ENCODE results near the gene TNRC6A.

The TNRC6A gene

GRCh38 chr16:24869033-24869432, 139.6 kb downstream of the TNRC6A start:
- DNase-seq (ENCODE audit: low read depth in 2 of 2, low spot score in 1 of 2), result no peak

DNA sequence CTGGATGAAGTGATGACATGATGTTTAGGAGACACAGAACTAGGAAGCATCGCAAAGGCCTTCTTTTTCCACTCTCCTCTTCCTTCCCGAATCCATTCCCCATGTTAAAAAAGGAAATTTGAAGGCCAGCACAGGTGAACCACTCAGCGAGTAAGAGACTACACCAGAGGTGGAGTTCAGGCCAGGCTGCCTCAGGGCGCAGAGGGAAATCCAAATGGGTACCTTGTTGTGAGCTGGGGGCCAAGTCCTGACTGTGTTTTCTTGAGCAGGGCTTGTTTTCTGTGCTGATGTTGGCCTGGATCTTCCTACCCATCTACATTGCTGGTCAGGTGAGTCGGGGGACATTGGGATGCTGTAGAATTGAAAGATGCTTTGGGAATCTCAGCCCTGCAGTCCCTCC, 142.4 kb downstream of the TNRC6A start:
- DNase-seq (ENCODE audit: low read depth in 2 of 2, low spot score in 1 of 2), result no peak

DNA sequence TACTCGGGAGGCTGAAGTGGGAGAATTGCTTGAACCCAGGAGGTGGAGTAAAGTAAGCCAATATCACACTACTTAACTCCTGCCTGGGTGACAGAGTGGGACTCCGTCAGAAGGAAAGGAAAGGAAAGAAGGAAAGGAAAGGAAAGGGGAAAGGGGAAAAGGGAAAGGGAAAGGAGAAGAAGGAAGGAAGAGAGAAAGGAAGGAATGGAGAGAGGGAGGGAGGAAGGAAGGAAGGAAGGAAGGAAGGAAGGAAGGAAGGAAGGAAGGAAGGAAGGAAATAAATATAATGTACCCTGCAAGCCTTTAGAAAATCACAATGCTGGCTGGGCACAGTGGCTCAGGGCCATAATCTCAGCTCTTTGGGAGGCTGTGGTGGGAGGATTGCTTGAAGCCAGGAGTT, 143.6 kb downstream of the TNRC6A start:
- no peak for DNase-seq (ENCODE audit: low read depth in 2 of 2, low spot score in 1 of 2)

DNA sequence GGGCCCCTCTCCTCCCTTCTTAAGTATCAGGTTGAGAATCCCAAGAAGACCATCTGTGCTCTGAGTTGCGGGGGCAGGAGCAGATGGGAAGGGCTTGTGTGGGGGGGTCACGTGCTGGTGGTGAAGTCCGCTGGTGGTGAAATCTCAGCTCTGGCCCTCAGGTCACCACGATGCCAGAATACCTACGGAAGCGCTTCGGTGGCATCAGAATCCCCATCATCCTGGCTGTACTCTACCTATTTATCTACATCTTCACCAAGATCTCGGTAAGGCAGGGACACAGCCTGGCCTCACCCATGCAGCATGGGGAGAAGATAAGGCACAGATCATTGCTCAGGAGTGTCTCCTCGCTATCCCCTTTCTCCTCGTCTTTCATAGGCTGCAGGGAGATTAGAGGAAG, 146.0 kb downstream of the TNRC6A start:
- no peak for DNase-seq (ENCODE audit: low read depth in 2 of 2, low spot score in 1 of 2)
